Left forelimb (tissue), 1 donor: ENCODE data around the gene NDUFB10.

Experiments
- DNase-seq: peaks from one replicate; pipeline ENCODE4 v3.0.0-alpha.2; 2018; ENCODE audit warnings: low spot score

Gene NDUFB10

DNA sequence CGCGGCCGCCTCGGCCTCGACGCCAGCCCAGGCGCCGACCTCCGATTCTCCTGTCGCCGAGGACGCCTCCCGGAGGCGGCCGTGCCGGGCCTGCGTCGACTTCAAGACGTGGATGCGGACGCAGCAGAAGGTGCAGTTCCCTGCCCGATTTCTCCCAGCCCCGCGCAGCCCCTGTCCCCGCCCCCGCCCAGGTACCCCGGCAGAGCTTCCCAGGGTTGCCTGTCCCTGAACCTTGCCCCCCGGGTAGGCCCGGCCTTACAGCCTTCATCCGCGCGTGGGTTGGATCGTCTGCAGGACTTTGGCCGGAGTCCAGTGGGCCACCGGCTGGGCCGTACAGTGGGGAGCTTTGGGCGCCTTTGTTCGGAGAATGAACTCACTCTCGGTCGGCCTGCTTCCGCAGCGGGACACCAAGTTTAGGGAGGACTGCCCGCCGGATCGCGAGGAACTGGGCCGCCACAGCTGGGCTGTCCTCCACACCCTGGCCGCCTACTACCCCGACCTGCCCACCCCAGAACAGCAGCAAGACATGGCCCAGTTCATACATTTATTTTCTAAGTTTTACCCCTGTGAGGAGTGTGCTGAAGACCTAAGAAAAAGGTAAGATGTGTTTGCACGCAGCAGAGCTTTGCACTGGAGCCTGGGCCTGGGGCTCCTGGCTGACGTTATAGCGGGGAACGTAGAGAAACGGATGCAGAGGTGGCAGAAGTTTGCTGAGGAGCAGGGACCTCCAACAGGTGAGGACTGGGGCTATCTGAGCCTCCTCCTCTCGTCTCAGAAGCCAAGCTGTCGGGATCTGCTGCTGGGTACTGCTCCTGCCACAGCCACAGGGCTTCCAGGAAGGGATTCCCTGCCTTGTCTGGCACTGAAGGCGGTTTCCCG, 25.2 kb downstream of the NDUFB10 start:
- no peak for DNase-seq

DNA sequence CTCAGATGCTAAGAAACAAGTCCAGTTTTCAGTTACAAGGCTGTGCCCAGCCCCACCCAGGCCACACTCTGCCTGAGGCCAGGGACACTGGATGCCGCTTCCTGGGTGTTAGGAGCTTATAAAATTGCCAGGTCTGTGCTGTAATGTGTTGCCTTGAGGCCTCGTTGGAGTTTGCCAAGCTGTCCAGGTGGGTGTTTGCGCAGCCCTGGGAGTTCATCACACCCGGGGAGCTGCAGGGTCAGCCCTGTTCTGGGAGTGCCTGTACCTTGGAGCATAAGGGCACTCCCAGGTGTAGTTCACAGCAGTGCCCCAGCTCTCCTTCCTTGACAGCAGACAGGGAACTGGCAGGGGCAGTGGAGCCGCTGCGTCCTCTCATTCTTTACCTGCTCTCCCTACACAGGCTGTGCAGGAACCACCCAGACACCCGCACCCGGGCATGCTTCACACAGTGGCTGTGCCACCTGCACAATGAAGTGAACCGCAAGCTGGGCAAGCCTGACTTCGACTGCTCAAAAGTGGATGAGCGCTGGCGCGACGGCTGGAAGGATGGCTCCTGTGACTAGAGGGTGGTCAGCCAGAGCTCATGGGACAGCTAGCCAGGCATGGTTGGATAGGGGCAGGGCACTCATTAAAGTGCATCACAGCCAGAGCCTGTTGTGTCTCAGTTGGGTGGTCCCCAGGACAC, 26.3 kb downstream of the NDUFB10 start:
- DNase-seq = no peak

DNA sequence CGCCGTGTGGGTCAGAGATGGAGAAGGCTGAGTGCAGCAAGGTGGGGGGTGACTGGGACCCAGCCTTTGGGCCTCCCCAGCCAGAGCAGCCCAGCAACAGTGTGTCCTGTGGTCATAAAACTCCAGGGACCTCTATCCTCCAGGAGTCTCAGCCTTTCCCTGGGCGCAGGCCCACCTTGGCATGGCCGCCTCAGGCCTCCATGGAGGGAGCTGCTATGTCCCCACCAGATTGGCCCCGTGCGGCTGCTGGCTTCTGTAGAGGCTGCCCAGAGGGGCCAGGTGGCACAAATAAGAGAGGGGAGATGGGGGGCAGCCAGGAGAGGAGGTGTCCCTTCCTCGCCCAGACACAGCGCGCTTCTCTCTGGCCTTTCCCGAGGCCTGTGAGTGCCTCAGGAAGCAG, 27.9 kb downstream of the NDUFB10 start:
- DNase-seq = no peak

DNA sequence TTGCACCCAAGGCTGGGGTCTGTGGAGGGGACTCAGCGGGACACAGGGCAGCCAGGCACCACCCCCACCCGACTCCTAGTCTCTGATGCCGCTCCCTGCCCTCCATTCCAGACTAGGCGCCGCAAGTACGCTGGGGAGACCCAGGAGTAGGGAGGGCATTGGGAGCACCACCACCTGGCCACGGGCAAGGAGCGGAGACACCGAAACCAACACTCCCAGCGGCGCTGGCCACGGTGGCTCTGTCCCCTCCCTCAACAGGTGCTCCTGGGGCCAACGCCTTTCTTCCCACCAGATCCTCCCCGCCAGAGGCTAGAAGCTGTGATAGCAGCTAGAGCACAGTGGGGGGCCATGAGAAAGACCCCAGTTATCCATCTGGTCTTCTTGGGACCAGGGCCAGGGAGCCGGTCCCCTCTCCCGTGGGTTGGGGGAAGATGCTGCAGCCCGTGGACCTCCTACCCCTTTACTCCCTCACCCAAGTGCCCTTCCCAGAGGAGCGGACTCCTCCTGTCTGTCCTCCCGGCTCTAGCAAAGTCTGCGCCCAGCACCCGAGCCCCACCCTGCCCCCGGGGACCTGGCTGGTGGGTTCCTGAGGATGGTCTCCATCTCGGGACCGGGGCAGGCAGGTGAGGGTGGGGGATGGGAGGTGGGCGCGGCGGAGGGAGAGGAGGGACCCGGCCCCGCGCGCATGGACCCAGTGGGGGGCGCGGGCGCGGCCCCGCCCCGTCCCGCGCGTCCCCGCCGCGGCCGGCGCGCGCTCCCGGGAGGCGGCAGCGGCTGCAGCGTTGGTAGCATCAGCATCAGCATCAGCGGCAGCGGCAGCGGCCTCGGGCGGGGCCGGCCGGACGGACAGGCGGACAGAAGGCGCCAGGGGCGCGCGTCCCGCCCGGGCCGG, 30.1 kb downstream of the NDUFB10 start, which contains the start of gene SYNGR3:
Gene SYNGR3 (plus strand): TSS at position 762 of the 892 bp plus-strand sequence. CDS start 133 bp downstream, outside the sequence.
- no peak for DNase-seq

DNA sequence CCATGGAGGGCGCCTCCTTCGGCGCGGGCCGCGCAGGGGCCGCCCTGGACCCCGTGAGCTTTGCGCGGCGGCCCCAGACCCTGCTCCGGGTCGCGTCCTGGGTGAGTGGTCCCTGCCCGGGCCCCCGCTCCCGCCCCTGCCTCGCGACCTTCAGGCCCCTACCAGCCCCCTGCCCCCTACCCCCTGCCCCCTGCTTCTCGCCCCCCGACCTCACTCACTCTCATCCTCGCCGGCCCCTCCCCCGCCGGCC, 30.7 kb downstream of the NDUFB10 start:
- DNase-seq = no peak

DNA sequence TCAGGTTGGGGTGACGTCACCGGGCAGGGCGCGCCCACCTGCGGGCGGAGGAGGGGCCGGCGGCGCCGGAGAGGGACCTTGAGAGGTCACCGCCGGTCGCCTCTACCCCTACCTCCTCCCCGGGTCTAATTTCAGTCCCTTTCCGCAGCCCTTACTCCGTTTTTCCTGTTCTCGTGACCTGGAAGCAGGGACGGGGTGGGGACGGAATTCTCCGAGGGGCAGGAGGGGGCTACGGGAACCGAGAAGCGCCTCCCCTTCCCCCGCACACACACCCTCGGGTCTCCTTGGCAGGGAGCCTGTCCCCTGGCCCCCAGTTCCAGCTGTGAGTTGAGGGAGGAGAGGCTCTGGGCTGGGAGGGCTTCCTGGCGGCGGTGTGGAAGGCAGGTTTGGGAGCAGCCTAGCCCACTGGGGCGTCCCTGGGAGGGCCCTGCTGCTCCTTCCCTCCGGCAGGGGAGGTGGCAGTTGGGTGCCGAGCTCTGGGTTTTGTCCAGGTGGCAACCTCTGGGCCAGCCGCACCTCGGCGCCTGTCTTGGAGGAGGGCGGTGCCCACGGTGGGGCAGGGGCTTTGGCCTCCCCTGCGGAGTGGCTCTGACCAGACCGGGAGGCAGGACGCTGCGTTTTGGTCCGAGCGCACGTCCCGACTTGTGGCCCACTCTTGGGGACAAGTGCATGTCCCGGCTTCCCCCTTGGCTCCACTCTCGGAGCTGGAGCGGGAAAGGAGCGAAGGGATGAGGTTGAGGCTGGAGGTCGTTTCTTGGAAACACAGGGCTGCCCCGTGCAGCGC, 31.2 kb downstream of the NDUFB10 start:
- no peak for DNase-seq

DNA sequence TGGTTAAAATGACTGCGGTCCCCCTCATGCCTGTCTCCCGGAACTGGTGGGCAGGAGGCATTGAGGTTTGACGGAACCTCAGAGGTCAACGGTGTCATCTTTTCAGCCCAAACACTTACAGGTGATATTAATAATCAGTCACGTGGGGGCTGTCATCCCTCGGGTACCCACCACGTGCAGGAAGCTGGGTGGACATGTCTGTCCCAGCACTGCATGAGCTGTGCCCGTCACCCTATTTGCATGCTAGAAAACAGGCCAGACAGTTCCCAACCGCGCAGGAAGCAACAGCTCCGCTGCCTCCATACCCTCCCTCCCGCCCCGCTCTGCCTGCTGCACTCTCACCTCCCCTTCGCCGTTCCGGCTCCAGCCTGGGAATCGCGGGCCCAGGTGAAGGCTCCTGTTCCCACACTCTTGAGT, 31.8 kb downstream of the NDUFB10 start:
- DNase-seq = no peak

DNA sequence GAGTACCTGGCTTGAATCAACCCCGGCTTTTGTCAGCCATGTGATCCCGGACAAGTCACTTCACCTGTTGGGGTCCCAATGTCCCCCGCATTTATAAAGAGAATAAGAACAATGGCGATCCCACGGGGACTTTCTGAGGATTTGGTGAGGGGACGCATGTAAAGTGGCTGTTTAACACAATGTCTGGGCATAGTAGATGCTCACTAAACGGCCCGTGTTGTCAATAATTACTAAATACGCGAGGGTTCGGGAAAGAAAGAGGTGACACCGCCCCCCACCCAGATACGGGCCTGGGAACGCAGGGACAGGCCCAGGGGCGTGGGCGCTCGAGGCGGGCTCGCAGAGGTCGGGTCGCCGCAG, 32.2 kb downstream of the NDUFB10 start:
- DNase-seq = no peak

DNA sequence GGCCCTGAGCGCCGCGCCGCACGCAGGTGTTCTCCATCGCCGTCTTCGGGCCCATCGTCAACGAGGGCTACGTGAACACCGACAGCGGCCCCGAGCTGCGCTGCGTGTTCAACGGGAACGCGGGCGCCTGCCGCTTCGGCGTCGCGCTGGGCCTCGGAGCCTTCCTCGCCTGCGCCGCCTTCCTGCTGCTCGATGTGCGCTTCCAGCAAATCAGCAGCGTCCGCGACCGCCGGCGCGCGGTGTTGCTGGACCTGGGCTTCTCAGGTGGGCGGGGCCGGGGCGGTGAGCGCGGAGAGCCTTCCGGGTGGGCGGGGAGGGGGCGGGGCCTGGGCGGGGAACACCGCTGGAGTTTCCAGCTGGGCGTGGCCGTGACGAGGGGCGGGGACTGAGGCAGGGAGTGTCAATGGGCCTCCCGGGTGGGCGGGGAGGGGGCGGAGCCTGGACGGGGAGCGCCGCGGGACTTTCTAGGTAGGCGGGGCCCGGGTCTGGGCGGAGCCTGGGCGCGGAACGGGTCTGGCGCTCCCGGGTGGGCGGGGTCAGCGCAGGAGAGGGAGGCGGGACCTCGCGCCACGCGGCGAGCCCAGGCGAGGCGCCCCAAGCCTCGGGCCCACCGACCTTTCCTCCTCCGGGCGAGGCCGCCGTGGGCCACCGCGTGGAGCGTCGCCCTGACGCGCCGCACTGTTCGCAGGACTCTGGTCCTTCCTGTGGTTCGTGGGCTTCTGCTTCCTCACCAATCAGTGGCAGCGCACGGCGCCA, 32.8 kb downstream of the NDUFB10 start:
- DNase-seq = peak; percentile 95

DNA sequence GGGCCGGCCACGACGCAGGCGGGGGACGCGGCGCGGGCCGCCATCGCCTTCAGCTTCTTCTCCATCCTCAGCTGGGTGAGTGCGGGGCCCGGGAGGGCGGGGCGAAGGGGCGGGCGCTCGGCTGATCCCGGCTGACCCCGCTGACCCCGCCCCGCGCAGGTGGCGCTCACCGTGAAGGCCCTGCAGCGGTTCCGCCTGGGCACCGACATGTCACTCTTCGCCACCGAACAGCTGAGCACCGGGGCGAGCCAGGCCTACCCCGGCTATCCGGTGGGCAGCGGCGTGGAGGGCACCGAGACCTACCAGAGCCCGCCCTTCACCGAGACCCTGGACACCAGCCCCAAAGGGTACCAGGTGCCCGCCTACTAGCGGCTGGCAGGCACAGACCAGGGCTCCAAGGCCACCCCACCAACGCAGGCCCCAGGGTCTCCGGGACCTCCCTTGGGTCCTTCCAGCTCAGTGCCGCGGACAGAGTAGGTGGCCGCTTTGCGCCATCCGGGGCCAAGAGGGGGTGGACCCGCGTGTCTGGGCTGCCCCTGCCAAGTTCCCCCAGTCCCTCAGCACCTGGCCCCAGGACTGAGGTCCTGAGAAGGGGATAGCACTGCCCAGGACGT, 33.5 kb downstream of the NDUFB10 start:
- DNase-seq = no peak

DNA sequence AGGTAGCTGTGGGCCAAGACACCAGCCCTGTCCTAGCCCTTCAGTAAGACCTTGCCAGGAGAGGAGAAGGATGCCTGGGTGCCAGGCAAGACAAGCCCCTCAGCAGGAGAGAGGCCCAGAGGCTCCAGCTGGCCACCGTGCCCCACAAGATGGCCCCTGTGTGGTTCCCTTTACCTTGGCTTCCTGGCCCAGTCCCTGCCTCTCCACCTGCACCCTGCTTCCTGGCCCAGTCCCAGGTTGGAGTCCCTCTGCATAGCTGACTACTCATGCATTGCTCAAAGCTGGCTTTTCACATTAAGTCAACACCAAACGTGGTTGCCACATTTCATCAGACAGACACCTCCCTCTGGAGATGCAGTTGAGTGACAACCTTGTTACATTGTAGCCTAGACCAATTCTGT, 34.4 kb downstream of the NDUFB10 start:
- no peak for DNase-seq

DNA sequence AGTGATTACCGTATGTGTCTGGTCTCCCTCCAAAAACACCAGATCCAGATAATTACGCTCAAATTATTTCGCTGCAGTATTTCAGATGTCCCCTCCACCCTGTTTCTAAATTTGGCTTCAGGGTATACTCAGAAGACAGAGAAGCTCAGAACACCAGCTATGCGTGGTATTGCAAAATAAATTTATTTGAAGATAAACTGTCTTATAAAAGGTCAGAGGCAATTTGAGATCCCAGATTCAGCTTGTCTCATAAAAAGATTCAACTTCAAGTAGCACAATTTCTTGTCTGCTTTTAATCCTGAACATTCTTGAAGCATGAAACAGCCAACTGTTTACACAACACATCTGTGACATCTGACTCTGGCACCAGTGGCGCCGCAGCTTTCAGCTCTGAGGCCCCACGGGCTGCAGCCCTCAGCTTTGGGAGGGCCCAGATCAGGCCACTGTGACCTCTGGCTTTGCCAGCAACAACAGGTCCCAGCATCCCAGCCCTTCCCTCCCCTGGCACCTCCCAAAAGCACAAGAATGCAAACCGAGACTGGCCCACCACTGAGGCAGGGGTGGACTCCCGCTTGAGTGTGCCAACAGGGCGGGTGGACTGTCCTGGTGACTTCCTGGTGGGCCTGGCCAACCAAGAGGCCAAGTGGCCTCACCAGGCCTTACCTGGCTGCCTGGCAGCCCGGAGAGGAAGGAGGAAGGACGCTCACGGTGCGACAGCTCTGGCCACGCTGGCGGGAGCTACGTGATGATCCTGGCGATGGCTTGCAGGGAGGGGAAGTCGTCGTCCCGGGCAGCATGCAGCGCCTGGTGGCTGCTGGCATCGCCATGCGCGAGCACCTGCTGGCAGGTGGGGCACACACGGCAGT, 38.4 kb downstream of the NDUFB10 start:
- DNase-seq = no peak

DNA sequence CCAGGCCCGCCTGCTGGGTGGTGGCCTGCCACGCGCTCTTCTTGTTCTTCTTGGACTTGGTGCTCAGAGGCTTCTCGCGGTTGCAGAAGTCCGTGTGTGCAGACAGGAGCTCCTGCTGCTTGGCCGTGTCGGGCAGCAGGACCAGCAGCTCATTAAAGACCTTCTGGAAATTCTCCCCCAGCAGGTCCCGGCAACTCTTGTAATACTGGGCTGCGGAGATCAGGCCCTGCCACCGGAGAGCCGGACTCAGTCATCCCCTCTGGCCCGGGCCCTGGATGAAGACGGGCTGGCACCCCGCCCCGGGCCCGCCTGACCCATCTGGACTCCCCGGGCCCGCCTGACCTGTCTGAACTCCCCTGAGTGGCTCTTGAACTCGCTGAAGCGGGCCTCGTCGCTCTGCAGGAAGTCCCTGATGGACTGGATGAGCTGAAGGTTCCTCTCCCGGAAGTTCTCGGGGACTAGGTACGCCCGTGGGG, 39.1 kb downstream of the NDUFB10 start:
- DNase-seq = no peak

DNA sequence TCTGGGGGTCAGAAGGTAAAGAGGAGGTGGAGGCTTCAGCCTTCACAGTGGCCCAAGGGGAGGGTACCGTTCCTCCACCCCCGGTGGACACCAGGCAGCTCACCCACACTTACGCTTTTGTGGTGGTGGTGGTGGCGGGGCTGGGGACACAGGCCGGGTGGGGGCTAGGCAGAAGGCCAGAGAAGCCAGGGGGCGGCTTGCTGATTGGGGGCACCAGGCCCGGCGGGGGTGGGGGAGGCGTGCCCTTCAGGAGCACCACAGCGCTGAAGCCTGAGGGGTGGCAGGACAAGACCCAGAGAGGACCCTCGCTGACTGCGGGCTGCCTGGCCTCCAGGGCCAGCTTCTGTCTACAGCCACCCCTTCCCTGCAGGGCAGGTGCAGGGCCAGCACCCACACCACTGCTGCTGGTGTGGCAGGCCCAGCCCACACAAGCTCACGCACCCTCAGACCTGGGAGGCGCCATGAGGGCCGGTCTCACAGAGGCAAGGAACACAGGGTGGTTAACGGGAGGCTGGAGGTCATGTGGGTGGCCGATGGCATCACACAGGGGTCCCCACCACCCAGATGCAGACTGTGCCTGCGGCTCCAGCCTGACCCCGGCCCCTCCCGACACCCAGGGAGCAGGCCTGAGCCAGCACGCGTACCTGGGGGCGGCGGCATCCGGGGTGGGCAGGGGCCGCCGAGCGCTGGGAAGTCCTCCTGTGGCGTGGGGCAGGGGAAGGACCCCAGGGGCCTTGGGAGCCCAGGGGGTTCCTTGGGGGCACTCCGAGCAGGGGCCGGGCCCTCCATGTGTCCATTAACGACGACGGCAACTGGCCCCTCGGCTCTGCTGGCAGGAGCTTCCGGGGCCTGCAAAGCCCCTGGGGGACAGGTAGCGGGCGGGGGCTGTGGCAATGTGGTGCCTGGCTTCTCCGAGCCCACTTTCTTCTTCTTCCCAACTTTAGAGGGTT, 39.8 kb downstream of the NDUFB10 start:
- no peak for DNase-seq

DNA sequence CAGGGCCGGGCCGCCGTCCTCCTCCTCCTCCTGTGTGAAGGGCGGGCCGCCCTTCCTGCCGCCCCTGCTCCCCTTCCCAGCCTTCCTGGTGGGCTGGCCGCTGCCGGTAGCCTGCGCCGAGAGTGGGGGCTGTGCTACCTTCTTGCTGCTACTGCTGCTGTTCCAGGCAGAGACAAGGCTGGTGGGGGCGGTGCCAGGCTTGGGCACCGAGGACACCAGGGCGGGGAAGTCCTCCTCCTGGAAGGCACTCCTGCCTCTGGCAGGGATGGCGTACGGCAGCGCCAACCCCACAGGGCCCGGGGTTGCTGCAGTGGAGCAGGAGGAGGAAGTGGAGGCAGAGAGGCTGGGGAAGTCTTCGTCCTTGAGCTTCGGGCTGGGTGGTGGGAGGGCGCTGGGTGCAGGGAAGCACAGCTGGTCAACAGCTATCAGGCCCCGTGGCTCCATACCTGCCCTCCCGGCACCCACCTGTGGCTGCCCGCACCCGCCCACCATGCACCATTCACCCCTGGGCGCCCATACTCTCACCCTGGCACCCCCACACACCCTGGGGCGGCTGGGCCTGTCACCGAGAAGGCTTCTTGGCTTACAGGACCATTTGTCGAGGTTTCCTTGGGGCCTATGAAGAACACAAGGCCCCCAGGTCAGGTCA, 40.7 kb downstream of the NDUFB10 start:
- no peak for DNase-seq

DNA sequence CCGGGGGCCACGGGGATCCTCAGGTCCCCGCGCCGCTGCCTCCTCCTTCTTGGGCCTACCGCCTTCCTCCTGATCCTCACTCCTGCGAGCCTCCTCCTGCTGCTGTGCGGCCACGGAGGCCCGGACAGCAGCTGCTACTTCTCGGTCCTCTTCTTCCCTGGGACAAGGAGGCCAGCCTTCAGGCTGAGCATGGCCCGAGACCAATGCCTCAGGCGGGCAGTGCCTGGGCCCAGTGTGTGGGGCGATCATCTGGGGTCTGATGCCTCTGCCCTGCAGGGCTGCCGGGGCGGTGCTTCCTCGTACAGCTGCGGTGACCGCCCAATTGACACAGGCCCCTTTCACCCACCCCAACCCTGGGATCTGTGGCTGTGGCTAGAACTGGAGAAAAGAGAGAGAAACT, 41.7 kb downstream of the NDUFB10 start:
- no peak for DNase-seq

DNA sequence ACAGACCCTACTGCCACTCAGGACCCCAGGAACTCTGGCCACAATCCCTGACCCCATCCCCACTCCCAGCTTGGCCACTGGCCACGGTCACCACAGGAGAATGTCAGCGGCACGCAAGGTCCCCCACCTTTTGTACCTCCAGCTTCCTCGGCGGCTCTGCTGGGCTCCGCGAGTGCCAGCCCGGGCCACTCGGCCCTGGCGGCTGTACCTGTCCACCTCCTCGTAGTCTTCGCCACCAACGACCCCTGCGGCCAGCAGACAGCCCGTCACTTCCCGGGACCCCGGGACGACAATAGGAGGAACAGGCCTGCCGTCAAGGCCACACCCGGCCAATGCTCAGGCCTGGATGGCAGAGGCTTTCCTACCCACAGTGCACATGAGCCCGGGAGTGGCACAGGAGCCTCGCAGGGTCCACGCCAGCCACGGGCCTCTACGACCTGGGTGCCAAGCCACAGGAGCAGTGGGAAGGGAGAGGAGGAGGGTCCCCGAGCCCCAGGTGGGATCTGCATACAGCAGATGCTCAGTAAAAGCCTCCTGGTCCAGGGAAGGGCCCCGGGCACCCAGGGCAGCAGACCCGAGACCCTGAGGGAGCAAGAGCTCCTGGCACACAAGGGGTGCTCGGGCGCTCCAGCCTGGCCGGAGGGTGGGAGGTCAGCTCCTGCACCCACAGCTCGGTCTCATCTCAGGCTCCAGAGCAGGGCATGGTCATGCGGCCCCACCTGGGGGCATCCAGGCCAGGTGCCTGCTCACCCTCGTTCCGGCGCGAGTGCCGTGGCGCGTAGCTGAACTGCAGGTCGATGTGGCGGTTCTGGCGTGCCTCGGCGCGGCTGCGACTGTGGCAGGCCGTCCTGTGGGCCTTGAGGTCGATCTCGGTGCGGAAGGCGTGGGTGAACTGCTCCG, 42.4 kb downstream of the NDUFB10 start:
- DNase-seq = no peak
